ENCODE results near the gene ADM2. TPM values are rescaled to one million over a fixed set of nuclear protein-coding genes. Genes with fewer than 3 reads are reported as not detected.

Gene ADM2
- total RNA-seq, 3 donors from 2014 or later (not counting 1 experiment from before 2014, with no cell fraction given), result 0.26 to 2.5 (median 1.5) TPM

DNA sequence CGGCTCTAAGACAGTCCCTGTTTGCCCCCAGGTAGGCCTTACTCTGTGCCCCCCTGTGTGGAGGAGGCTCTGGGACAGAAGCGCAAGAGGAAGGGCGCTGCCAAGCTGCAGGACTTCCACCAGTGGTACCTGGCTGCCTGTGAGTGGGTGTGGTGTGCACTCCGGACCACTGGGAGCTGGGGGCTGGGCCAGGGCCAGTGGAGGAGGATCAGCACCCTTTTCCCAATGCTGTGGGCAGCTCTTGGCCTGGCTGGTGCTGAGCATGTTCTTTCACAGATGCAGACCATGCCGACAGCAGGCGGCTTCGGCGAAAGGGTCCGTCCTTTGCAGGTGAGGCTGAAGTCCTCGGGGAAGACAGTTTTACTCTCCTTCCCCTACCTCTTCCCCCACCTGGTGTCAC lies 40.4 kb downstream of the ADM2 start:
- no peaks in the 10 kb centered on the region for H3K27me3 Mint-ChIP-seq (ENCODE audit: low read depth in 2 of 2)
- H3K4me3 Mint-ChIP-seq, result no peak overlapping the region
- H3K27ac ChIP-seq (ENCODE audit: low read length), result no peak overlapping the region
- 96% methylated on average over 10 of the region's 10 CpGs for WGBS (ENCODE audit: insufficient coverage)
- H3K27ac Mint-ChIP-seq, result no peak overlapping the region
- H3K27me3 ChIP-seq (ENCODE audit: control insufficient read depth, insufficient read depth, low read length), result no peaks in the 10 kb centered on the region
- intact Hi-C loops (cut with micrococcal nuclease), result no loop called here
- TF ChIP-seq, protein P1, sequence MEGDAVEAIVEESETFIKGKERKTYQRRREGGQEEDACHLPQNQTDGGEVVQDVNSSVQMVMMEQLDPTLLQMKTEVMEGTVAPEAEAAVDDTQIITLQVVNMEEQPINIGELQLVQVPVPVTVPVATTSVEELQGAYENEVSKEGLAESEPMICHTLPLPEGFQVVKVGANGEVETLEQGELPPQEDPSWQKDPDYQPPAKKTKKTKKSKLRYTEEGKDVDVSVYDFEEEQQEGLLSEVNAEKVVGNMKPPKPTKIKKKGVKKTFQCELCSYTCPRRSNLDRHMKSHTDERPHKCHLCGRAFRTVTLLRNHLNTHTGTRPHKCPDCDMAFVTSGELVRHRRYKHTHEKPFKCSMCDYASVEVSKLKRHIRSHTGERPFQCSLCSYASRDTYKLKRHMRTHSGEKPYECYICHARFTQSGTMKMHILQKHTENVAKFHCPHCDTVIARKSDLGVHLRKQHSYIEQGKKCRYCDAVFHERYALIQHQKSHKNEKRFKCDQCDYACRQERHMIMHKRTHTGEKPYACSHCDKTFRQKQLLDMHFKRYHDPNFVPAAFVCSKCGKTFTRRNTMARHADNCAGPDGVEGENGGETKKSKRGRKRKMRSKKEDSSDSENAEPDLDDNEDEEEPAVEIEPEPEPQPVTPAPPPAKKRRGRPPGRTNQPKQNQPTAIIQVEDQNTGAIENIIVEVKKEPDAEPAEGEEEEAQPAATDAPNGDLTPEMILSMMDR (IDR thresholded peaks at IDR 0.05), result no peak
- ATAC-seq (no peak), DNase-seq (no peak)
- no peaks in the 10 kb centered on the region for H3K9me3 Mint-ChIP-seq
- no peaks in the 10 kb centered on the region for H3K36me3 Mint-ChIP-seq
- no peaks in the 10 kb centered on the region for H3K9me3 ChIP-seq (ENCODE audit: control insufficient read depth, insufficient read depth, low read length)
- H3K36me3 ChIP-seq (ENCODE audit: control insufficient read depth, insufficient read depth, low read length), result peaks cover 51% of the 10 kb centered on the region
- no peak overlapping the region for H3K4me3 ChIP-seq (ENCODE audit: low read length)
- peaks cover 11% of the 10 kb centered on the region in 2 donors for H3K4me1 Mint-ChIP-seq
- H3K4me1 ChIP-seq (ENCODE audit: control insufficient read depth, insufficient read depth, low read length), result peaks cover 15% of the 10 kb centered on the region

DNA sequence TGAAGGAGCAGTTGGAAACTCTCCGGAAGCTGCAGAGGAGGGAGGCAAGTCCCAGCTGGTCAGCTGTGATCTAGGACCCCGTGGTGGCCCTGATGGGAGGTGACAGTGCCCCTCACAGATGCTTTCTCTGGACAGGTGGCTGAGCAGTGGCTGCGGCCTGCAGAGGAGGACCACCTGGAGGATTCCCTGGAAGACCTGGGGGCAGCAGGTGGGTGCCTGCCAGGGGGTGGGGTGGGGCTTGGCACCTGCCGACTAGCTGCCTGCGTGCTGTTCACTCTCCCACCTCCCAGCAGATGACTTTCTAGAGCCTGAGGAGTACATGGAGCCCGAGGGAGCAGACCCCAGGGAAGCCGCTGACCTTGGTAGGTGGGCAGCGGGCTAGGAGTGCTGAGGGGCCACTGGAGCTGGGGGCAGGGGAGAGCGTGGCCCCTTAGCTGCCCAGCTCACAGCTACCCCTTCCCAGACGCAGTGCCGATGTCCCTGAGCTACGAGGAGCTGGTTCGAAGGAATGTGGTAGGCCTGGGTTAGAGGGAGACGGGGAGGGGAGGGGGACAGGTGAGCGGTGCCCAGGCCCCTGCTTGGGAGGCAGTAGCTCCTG lies 41.0 kb downstream of the ADM2 start:
- Mint-ChIP-seq H3K9me3 (no peaks in the 10 kb centered on the region), H3K4me3 (no peak overlapping the region), H3K4me1 (peaks cover 15 to 17% of the 10 kb centered on the region in 2 donors), H3K36me3 (no peaks in the 10 kb centered on the region), H3K27ac (no peak overlapping the region), H3K27me3 (ENCODE audit: low read depth in 2 of 2) (no peaks in the 10 kb centered on the region)
- TF ChIP-seq, protein P1 (IDR thresholded peaks at IDR 0.05), result no peak
- intact Hi-C loops (cut with micrococcal nuclease), result no loop called here
- 95% methylated on average over 15 of the region's 15 CpGs for WGBS (ENCODE audit: insufficient coverage)
- no peak overlapping the region for H3K27ac ChIP-seq (ENCODE audit: low read length)
- H3K4me3 ChIP-seq (ENCODE audit: low read length), result no peak overlapping the region
- H3K27me3 ChIP-seq (ENCODE audit: control insufficient read depth, insufficient read depth, low read length), result no peaks in the 10 kb centered on the region
- ATAC-seq, result no peak
- peaks cover 21% of the 10 kb centered on the region for H3K4me1 ChIP-seq (ENCODE audit: control insufficient read depth, insufficient read depth, low read length)
- no peak for DNase-seq
- peaks cover 45% of the 10 kb centered on the region for H3K36me3 ChIP-seq (ENCODE audit: control insufficient read depth, insufficient read depth, low read length)
- no peaks in the 10 kb centered on the region for H3K9me3 ChIP-seq (ENCODE audit: control insufficient read depth, insufficient read depth, low read length)

DNA sequence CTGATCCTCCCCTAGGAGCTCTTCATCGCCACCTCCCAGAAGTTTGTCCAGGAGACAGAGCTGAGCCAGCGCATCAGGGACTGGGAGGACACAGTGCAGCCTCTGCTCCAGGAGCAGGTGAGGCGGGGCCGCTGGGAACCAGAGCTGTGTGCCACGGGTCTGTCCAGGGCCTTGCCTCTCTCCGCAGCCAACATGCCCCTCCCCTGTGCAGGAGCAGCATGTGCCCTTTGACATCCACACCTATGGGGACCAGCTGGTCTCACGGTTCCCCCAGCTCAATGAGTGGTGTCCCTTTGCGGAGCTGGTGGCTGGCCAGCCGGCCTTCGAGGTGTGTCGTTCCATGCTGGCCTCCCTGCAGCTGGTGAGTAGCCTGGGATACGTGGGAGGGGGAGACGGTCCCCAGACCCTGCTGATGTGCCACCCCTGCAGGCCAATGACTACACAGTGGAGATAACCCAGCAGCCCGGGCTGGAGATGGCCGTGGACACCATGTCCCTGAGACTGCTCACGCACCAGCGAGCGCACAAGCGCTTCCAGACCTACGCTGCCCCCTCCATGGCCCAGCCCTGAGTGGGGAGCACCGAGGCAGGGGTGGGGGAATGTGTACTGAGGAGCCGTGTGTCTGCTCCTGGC lies 41.6 kb downstream of the ADM2 start:
- H3K4me3 ChIP-seq (ENCODE audit: low read length), result no peak overlapping the region
- Mint-ChIP-seq H3K27ac (no peak overlapping the region), H3K4me3 (no peak overlapping the region), H3K4me1 (peaks cover 21 to 24% of the 10 kb centered on the region in 2 donors), H3K27me3 (ENCODE audit: low read depth in 2 of 2) (no peaks in the 10 kb centered on the region), H3K36me3 (no peaks in the 10 kb centered on the region), H3K9me3 (no peaks in the 10 kb centered on the region)
- DNase-seq (no peak), ATAC-seq (no peak)
- H3K27ac ChIP-seq (ENCODE audit: low read length), result no peak overlapping the region
- H3K36me3 ChIP-seq (ENCODE audit: control insufficient read depth, insufficient read depth, low read length), result peaks cover 39% of the 10 kb centered on the region
- no peaks in the 10 kb centered on the region for H3K27me3 ChIP-seq (ENCODE audit: control insufficient read depth, insufficient read depth, low read length)
- H3K9me3 ChIP-seq (ENCODE audit: control insufficient read depth, insufficient read depth, low read length), result no peaks in the 10 kb centered on the region
- TF ChIP-seq, protein P1 (IDR thresholded peaks at IDR 0.05), result no peak
- peaks cover 27% of the 10 kb centered on the region for H3K4me1 ChIP-seq (ENCODE audit: control insufficient read depth, insufficient read depth, low read length)
- intact Hi-C loops (cut with micrococcal nuclease), result no loop called here
- 96% methylated on average over 21 of the region's 22 CpGs for WGBS (ENCODE audit: insufficient coverage)

DNA sequence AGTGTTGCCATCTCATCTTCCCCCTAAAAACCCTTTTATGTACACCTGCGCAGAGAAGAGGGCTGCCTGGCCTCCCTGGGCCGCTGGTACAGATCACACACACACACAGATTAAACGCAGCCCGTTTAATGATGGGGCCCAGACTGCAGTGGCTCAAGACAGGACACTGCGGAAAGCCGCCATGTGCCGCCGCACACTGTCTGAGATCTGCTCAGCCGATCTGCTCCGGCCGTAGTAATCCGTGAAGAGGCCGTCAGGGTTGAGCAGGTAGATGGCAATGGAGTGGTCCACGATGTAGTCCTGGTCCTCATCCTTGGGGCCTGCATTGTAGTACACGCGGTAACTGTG lies 42.1 kb downstream of the ADM2 start:
- Mint-ChIP-seq H3K36me3 (no peaks in the 10 kb centered on the region), H3K4me1 (peaks cover 26% of the 10 kb centered on the region in 2 donors), H3K9me3 (no peaks in the 10 kb centered on the region), H3K4me3 (no peak overlapping the region), H3K27me3 (ENCODE audit: low read depth in 2 of 2) (no peaks in the 10 kb centered on the region), H3K27ac (no peak overlapping the region)
- ATAC-seq (no peak), DNase-seq (no peak)
- no peak overlapping the region for H3K4me3 ChIP-seq (ENCODE audit: low read length)
- H3K4me1 ChIP-seq (ENCODE audit: control insufficient read depth, insufficient read depth, low read length), result peaks cover 32% of the 10 kb centered on the region
- TF ChIP-seq, protein P1 (IDR thresholded peaks at IDR 0.05), result no peak
- H3K27me3 ChIP-seq (ENCODE audit: control insufficient read depth, insufficient read depth, low read length), result no peaks in the 10 kb centered on the region
- H3K27ac ChIP-seq (ENCODE audit: low read length), result no peak overlapping the region
- intact Hi-C loops (cut with micrococcal nuclease), result no loop called here
- no peaks in the 10 kb centered on the region for H3K9me3 ChIP-seq (ENCODE audit: control insufficient read depth, insufficient read depth, low read length)
- H3K36me3 ChIP-seq (ENCODE audit: control insufficient read depth, insufficient read depth, low read length), result peaks cover 34% of the 10 kb centered on the region
- WGBS (ENCODE audit: insufficient coverage), result 98% methylated on average over 16 of the region's 16 CpGs
